HFF-Myc (cell line): ENCODE data around the gene RCSD1.

ENCODE experiments used
- DNase-seq: peaks from one replicate; pipeline ENCODE4 v3.0.0-alpha.2; 2011; ENCODE audit warnings: low read depth; ENCODE audit errors: extremely low read depth
- H3K4me3 ChIP-seq: replicated peaks from 2 replicates; pipeline ENCODE4 v1.5.1; 2011; ENCODE audit warnings: low read depth, mild to moderate bottlenecking, control low read depth, low read length
- CTCF ChIP-seq: IDR thresholded peaks from 2 replicates; pipeline ENCODE4 v1.5.1; 2012; ENCODE audit warnings: mild to moderate bottlenecking, low read depth, low read length, control low read depth; ENCODE audit errors: missing control alignments

The RCSD1 gene

GRCh38 chr1:167658574-167659328, 28.7 kb downstream of the RCSD1 start:
- DNase-seq: no peak
- TF ChIP-seq CTCF: no peak
- H3K4me3 ChIP-seq: no peak overlapping the region

- DNase-seq: no peak
- no peak for TF ChIP-seq CTCF
- no peak overlapping the region for H3K4me3 ChIP-seq
Measured at GRCh38 chr1:167659450-167659849, 29.4 kb downstream of the RCSD1 start.

GRCh38 chr1:167659881-167660280, 29.8 kb downstream of the RCSD1 start:
- no peak for TF ChIP-seq CTCF
- H3K4me3 ChIP-seq: no peak overlapping the region
- no peak for DNase-seq

GRCh38 chr1:167661527-167662426, 31.7 kb downstream of the RCSD1 start:
- no peak overlapping the region for H3K4me3 ChIP-seq
- no peak for TF ChIP-seq CTCF
- peak; percentile 93 for DNase-seq

- no peak for DNase-seq
- H3K4me3 ChIP-seq: no peak overlapping the region
- no peak for TF ChIP-seq CTCF
Measured at GRCh38 chr1:167663002-167663772, 33.2 kb downstream of the RCSD1 start.

- TF ChIP-seq CTCF: no peak
- DNase-seq: no peak
- H3K4me3 ChIP-seq: no peak overlapping the region
Measured at GRCh38 chr1:167665469-167665868, 35.4 kb downstream of the RCSD1 start.
